Nephron progenitor cell (in vitro differentiated cells): Measurements from ENCODE around the gene NUP88.
A peak's percentile ranks its signal among the peaks of the same experiment; 100 is the strongest.

ENCODE experiments used
- DNase-seq: peaks from one replicate; pipeline ENCODE4 v3.0.0; 2021
- H3K27ac Mint-ChIP-seq: 2 replicates; pipeline ENCODE4 v1.8.0; 2021; ENCODE audit warnings: mild to moderate bottlenecking, moderate library complexity, mixed read lengths
- H3K27me3 Mint-ChIP-seq: 2 replicates; pipeline ENCODE4 v1.8.0; 2021; ENCODE audit warnings: mild to moderate bottlenecking, low read depth, mixed read lengths; ENCODE audit not compliant: poor library complexity
- H3K36me3 Mint-ChIP-seq: 2 replicates; pipeline ENCODE4 v1.8.0; 2021; ENCODE audit warnings: low read depth, mixed read lengths
- H3K4me1 Mint-ChIP-seq: 2 replicates; pipeline ENCODE4 v1.8.0; 2021; ENCODE audit warnings: mixed read lengths
- H3K4me3 Mint-ChIP-seq: 2 replicates; pipeline ENCODE4 v1.8.0; 2021; ENCODE audit warnings: mild to moderate bottlenecking, moderate library complexity, mixed read lengths
- H3K9me3 Mint-ChIP-seq: 2 replicates; pipeline ENCODE4 v1.8.0; 2021; ENCODE audit warnings: mild to moderate bottlenecking, moderate library complexity, mixed read lengths
- TF ChIP-seq, protein P1 (sequence below): fragments of 200-600 bp; sonication (generic); IDR thresholded peaks from 2 replicates; pipeline ENCODE4 v1.5.0; 2021; ENCODE audit warnings: antibody characterized with exemption

NUP88 gene

DNA sequence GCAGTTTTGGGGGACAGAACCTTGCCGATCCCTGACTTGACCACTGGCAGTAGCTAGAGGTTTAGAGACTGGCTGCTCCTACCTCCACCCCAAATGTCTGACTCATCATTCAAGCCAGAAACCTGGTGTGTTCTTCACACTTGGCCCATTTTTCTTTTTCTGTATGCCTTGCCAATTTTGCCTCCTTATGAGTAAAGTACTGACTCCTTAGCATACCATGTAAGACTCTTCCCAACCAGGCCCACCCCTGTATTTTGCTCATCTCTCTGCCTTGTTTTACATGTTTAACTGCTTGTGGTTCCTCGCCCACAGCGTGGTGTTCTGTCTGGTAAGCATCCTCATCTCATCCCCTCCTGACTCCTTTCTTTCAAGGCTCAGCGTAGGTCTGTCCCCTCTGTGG is 37.9 kb downstream of the NUP88 start:
- H3K36me3 Mint-ChIP-seq, result peaks cover 62% of the 10 kb centered on the region
- TF ChIP-seq, protein P1, sequence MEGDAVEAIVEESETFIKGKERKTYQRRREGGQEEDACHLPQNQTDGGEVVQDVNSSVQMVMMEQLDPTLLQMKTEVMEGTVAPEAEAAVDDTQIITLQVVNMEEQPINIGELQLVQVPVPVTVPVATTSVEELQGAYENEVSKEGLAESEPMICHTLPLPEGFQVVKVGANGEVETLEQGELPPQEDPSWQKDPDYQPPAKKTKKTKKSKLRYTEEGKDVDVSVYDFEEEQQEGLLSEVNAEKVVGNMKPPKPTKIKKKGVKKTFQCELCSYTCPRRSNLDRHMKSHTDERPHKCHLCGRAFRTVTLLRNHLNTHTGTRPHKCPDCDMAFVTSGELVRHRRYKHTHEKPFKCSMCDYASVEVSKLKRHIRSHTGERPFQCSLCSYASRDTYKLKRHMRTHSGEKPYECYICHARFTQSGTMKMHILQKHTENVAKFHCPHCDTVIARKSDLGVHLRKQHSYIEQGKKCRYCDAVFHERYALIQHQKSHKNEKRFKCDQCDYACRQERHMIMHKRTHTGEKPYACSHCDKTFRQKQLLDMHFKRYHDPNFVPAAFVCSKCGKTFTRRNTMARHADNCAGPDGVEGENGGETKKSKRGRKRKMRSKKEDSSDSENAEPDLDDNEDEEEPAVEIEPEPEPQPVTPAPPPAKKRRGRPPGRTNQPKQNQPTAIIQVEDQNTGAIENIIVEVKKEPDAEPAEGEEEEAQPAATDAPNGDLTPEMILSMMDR, result no peak
- DNase-seq, result no peak
- no peak overlapping the region for H3K4me3 Mint-ChIP-seq
- peaks cover 6% of the 10 kb centered on the region for H3K27me3 Mint-ChIP-seq
- no peaks in the 10 kb centered on the region for H3K4me1 Mint-ChIP-seq
- H3K9me3 Mint-ChIP-seq, result no peaks in the 10 kb centered on the region
- peak overlapping the region; percentile 94 for H3K27ac Mint-ChIP-seq

DNA sequence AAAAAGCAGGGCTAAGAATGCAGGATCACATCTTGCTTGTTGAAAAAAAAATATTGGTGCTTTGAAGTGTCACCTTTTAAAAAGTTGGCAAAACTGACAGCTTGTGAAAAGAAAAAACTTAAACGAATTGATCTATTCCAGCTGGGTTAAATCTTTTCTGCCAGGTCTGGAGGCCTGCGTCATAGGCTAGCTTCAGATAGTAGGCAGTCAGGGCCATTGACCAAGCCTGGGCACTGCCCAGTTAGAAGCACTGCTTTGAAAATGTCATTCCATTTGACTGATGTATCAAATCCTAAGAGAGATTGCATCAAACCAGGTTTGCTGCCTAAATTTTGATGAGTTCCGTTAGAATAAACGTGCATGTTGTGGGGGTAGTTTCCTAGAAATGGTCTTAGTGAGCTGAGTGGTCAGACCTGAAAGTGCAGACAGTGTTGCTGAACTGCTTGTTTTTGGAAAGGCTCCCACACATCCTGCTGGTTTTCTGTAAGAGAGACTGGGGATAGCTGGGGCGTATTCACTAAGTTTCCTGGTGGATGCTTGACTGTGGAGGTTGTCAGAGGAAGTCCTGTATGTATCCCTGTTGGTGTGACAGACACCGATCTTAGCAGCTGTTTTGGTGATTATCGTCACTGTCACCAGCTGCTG is 38.8 kb downstream of the NUP88 start:
- no peak for DNase-seq
- peak overlapping the region; percentile 96 for H3K27ac Mint-ChIP-seq
- H3K4me3 Mint-ChIP-seq, result no peak overlapping the region
- TF ChIP-seq, protein P1, result no peak
- H3K4me1 Mint-ChIP-seq, result no peaks in the 10 kb centered on the region
- peaks cover 6% of the 10 kb centered on the region for H3K27me3 Mint-ChIP-seq
- no peaks in the 10 kb centered on the region for H3K9me3 Mint-ChIP-seq
- H3K36me3 Mint-ChIP-seq, result peaks cover 67% of the 10 kb centered on the region

DNA sequence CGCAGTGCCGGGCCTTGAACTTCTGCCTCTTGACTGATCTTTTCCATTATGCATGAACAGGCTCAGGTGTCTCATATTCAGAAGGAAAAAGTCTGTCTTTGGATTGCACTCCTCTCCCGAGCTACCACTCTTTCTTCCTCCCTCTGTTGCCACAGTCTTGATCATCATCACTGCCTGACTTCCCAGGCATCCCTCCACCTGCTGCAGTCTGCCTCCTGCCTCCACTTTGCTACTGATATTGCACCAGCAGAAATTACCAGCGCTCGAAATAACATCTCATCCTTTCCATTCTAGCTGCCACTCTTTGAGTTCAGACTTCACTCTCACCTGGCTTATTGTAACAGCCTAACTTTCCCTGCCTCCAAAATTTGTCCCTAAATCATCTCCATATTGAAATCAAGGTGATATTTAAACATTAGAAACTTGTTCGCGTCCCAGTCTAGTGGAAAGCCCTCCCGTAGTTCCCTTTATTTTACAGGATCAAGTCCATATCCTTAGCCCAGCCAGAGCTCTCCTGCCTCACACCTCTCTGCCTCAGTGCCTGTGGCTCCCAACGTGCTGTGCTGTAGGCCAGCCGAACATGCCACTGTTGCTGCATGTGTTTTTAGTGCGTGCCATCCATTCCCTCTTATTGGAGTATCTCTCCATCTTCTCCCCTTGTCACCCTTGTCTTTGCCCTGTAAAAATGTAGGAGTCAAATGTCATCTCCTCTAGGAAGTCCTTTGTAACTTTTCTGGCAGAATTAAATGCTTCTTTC is 39.9 kb downstream of the NUP88 start:
- DNase-seq, result no peak
- Mint-ChIP-seq H3K4me1 (no peaks in the 10 kb centered on the region), H3K27ac (peak overlapping the region; percentile 96), H3K36me3 (peaks cover 76% of the 10 kb centered on the region), H3K4me3 (no peak overlapping the region), H3K9me3 (no peaks in the 10 kb centered on the region), H3K27me3 (peaks cover 6% of the 10 kb centered on the region)
- TF ChIP-seq, protein P1, result no peak

DNA sequence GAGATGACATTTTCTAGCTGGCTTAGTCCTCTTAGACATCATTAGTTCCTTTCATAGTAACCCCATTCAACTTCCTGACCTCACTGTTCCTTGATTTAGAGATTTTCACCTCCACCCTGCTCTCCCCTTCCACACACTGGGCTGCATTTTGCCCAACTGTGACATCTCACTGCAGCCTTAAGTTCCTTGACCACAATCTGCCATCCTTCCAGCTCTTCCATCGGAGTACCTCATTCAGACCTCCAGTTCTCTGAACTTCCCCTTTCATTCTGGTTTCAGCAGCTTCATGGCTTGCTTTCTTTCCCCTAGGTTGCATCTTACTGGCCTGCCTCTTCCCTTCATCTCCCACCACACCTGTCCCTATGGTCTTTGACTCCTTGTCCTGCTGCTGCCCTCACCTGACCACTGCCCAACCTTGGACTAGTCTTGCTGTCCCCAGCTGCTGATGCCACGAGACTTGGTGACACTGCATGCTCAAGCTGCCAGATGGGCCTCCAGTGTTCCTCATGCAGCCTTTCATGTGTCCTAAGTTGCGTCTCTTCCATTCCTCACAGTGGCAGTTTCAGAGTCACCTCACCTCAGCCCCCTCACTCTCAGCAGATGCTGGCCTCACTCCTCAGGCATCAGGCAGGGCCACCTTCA is 40.8 kb downstream of the NUP88 start:
- no peak for DNase-seq
- TF ChIP-seq, protein P1, result no peak
- Mint-ChIP-seq H3K9me3 (no peaks in the 10 kb centered on the region), H3K27ac (peak overlapping the region; percentile 96), H3K27me3 (peaks cover 6% of the 10 kb centered on the region), H3K36me3 (peaks cover 76% of the 10 kb centered on the region), H3K4me3 (no peak overlapping the region), H3K4me1 (no peaks in the 10 kb centered on the region)

DNA sequence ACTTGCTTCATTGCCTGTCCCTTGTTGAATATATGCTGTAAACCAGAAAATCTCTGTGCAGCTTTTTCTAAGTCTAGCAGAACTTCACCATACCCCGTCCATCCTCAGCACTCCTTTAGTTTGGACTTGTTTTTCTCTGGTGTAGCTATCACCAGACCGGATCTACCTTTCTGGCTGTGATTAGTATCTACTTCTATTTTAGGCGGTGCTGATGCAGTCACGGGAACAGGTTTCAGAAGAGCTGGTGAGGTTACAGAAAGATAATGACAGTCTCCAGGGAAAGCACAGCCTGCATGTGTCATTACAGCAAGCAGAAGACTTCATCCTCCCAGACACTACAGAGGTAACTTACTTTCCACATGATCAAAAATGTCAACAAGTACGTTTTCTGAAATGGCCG is 46.4 kb downstream of the NUP88 start:
- no peak overlapping the region for H3K4me3 Mint-ChIP-seq
- DNase-seq, result no peak
- peaks cover 80% of the 10 kb centered on the region for H3K36me3 Mint-ChIP-seq
- TF ChIP-seq, protein P1, result no peak
- no peaks in the 10 kb centered on the region for H3K27me3 Mint-ChIP-seq
- no peaks in the 10 kb centered on the region for H3K4me1 Mint-ChIP-seq
- no peak overlapping the region for H3K27ac Mint-ChIP-seq
- H3K9me3 Mint-ChIP-seq, result no peaks in the 10 kb centered on the region
